Breast epithelium (tissue), 3 donors: ENCODE results near the gene TDRD1.

Experiments
- POLR2A ChIP-seq: fragments of 450-650 bp; IDR thresholded peaks from one replicate; pipeline ENCODE4 v1.6.1; 2016; ENCODE audit warnings: antibody characterized with exemption, mild to moderate bottlenecking, moderate library complexity
- POLR2AphosphoS5 ChIP-seq, 3 donors: sonication (generic); formaldehyde crosslinking; IDR thresholded peaks; one replicate each; pipeline ENCODE4 v1.6.1; 2017; ENCODE audit warnings: antibody characterized with exemption in 3 of 3
- TF ChIP-seq, protein P1 (sequence below), 3 donors: fragments of 450-650 bp; IDR thresholded peaks; one replicate each; pipeline ENCODE4 v1.5.1; 2016 to 2017; ENCODE audit warnings: antibody characterized with exemption in 3 of 3, mild to moderate bottlenecking in 3 of 3, moderate library complexity in 3 of 3

DNA sequence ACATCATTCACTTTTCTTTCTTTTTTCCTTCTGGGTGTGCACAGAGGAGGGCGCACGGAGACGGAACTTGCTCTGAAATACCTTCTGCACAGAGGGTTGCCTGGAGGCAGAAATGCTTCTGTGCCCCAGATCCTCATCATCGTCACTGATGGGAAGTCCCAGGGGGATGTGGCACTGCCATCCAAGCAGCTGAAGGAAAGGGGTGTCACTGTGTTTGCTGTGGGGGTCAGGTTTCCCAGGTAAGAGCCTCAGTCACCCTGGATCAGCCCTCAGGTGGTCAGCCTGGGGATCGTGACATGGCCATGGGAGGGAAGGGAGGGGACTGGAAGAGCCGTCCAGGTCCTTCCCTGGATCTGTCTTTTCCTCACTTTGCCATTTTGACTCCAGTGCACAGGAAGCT lies 93.5 kb downstream of the TDRD1 start:
- TF ChIP-seq, protein P1, sequence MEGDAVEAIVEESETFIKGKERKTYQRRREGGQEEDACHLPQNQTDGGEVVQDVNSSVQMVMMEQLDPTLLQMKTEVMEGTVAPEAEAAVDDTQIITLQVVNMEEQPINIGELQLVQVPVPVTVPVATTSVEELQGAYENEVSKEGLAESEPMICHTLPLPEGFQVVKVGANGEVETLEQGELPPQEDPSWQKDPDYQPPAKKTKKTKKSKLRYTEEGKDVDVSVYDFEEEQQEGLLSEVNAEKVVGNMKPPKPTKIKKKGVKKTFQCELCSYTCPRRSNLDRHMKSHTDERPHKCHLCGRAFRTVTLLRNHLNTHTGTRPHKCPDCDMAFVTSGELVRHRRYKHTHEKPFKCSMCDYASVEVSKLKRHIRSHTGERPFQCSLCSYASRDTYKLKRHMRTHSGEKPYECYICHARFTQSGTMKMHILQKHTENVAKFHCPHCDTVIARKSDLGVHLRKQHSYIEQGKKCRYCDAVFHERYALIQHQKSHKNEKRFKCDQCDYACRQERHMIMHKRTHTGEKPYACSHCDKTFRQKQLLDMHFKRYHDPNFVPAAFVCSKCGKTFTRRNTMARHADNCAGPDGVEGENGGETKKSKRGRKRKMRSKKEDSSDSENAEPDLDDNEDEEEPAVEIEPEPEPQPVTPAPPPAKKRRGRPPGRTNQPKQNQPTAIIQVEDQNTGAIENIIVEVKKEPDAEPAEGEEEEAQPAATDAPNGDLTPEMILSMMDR (IDR thresholded peaks at IDR 0.05) = no peak
- TF ChIP-seq POLR2A = no peak
- no peak for TF ChIP-seq POLR2AphosphoS5 (IDR thresholded peaks at IDR 0.05)
